ENCODE data around the gene IRAG1.

DNA sequence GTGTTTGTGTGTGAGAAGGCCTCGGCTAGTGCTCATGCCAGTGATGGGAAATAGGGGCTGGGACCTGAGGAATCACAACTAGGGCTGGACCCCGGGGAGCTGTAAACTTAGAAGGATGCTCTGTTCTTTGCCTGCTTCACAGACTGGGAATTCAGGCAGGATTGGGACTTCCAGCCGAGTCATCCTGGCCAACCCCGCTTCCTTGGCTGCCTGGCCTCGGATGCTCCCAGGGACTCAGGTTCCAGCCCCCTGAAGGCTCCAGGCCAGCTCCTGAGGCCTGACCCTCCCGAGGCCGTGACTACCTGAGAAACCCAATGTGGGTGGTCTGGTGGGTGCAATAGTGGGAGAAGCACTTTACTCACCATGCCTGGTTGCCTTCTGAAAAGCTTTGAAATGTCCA is 44.7 kb downstream of the IRAG1 start:
- TF ChIP-seq, protein P1, sequence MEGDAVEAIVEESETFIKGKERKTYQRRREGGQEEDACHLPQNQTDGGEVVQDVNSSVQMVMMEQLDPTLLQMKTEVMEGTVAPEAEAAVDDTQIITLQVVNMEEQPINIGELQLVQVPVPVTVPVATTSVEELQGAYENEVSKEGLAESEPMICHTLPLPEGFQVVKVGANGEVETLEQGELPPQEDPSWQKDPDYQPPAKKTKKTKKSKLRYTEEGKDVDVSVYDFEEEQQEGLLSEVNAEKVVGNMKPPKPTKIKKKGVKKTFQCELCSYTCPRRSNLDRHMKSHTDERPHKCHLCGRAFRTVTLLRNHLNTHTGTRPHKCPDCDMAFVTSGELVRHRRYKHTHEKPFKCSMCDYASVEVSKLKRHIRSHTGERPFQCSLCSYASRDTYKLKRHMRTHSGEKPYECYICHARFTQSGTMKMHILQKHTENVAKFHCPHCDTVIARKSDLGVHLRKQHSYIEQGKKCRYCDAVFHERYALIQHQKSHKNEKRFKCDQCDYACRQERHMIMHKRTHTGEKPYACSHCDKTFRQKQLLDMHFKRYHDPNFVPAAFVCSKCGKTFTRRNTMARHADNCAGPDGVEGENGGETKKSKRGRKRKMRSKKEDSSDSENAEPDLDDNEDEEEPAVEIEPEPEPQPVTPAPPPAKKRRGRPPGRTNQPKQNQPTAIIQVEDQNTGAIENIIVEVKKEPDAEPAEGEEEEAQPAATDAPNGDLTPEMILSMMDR (IDR thresholded peaks at IDR 0.05; ENCODE audit: extremely low read depth in 1 of 2, insufficient read depth in 1 of 2, low read depth in 1 of 2, low read length in 2 of 2), result no peak
- TF ChIP-seq POLR2A (IDR thresholded peaks at IDR 0.05; ENCODE audit: low read depth, low read length) (no peak), EZH2 (IDR thresholded peaks at IDR 0.05; ENCODE audit: borderline replicate concordance, low read depth, low read length, severe bottlenecking) (no peak), POLR2AphosphoS5 (IDR thresholded peaks at IDR 0.05; ENCODE audit: insufficient read depth, low read depth, low read length) (no peak)

Data from endothelial cell of umbilical vein (primary cell).